Spleen (tissue), 7 donors: ENCODE results near the gene ZNF296.

ENCODE experiments used
- POLR2A ChIP-seq, 3 donors: fragments of 450-650 bp; IDR thresholded peaks; one replicate each; pipeline ENCODE4 v1.5.1; 2017; ENCODE audit warnings: antibody characterized with exemption in 3 of 3, mild to moderate bottlenecking in 1 of 3
- TF ChIP-seq, protein P1 (sequence below), 11 experiments: fragments of 200-600 bp in 7 of 11; fragments of 450-650 bp in 4 of 11; sonication (generic) in 4 of 11; IDR thresholded peaks in 8 of 11; conservative IDR thresholded peaks in 3 of 11; 1 replicate in 7 of 11; 2 replicates in 4 of 11; pipeline versions ENCODE4 v1.4.0 to v1.8.0; 2016 to 2021; ENCODE audit warnings: antibody characterized with exemption in 11 of 11, inconsistent platforms in 4 of 11, mild to moderate bottlenecking in 1 of 11
- donor health status: DM: no; HTN: no; CAD: no; lungs with moderate emphysema.
- donor health status: DM: no; HTN: no; CAD: no.
- donor health status: DM: no; HTN: no; CAD: no.

DNA sequence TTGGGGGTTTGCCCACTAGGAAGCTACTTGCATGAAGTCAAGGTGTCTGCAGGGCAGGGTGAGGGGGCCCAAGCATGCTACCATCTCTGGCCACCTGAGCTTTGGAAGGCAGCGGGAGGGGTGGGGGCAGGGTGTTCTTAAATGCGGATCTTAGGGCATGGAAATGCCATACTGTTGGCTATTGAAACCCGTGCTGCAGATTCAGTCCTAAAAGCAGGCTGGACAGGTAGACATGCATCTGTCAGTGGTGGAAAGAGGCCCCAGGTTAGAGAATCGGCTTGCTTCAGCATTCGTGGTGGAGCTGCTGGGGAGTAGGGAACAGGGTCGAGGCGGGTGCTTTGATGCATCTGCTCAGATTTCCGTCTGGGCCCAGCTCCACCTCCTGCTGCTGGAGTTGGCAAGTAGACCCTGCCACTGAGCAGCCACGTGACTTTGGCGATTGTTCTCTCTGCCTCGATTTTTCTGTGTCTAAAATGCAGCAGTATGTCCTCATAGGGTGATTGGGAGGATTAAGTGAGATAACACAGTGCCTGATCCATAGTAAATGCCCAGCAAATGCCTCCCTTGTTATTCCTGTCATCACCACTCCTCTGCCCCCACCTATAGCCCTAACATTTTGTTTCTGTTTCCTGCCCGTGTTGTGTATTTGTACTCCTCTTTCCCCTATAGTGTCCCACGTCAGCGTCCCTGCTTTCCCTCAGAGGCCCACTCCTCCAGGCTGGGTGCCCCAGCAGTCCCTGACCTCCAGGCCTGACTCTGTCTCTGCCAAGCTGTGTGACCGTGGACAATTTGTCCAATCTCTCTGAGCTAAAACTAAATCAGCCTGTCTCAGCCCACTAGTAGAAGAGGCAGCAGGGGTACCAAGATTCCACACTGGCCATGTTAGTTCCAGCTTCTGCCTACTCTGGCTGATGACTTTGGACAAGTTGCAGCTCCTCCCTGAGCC lies 22.5 kb upstream of the ZNF296 start:
- TF ChIP-seq, protein P1, sequence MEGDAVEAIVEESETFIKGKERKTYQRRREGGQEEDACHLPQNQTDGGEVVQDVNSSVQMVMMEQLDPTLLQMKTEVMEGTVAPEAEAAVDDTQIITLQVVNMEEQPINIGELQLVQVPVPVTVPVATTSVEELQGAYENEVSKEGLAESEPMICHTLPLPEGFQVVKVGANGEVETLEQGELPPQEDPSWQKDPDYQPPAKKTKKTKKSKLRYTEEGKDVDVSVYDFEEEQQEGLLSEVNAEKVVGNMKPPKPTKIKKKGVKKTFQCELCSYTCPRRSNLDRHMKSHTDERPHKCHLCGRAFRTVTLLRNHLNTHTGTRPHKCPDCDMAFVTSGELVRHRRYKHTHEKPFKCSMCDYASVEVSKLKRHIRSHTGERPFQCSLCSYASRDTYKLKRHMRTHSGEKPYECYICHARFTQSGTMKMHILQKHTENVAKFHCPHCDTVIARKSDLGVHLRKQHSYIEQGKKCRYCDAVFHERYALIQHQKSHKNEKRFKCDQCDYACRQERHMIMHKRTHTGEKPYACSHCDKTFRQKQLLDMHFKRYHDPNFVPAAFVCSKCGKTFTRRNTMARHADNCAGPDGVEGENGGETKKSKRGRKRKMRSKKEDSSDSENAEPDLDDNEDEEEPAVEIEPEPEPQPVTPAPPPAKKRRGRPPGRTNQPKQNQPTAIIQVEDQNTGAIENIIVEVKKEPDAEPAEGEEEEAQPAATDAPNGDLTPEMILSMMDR (IDR thresholded peaks at IDR 0.05 in 8 of 11, conservative IDR thresholded peaks at IDR 0.05 in 3 of 11) = no peak
- TF ChIP-seq POLR2A (IDR thresholded peaks at IDR 0.05) = no peak
